ENCODE results near the gene PLD5. TPM values are rescaled to one million over a fixed set of nuclear protein-coding genes. Genes with fewer than 3 reads are reported as not detected.
A peak's percentile ranks its signal among the peaks of the same experiment; 100 is the strongest.

Gene PLD5
- total RNA-seq (ENCODE audit: unreplicated experiment) = 0.96 TPM
- long read RNA-seq, partial matches to known transcripts = 0 of 1 reads
- long read RNA-seq, other reads (novel, unspliced or antisense) = 1 of 1 reads

- peak within 1 kb of the TSS; percentile 85 for H3K4me3 Mint-ChIP-seq (ENCODE audit: unreplicated experiment)
- peaks cover 6% of the 10 kb centered on the region for H3K4me1 Mint-ChIP-seq (ENCODE audit: low read depth, unreplicated experiment)
- peak within 1 kb of the TSS; percentile 5 for H3K27ac Mint-ChIP-seq (ENCODE audit: unreplicated experiment)
- TF ChIP-seq CTCF (IDR thresholded peaks at IDR 0.05; ENCODE audit: partially characterized antibody, unreplicated experiment) = no peak
- H3K36me3 Mint-ChIP-seq (ENCODE audit: unreplicated experiment) = no peaks in the 10 kb centered on the region
- peaks cover 4% of the 10 kb centered on the region for H3K9me3 Mint-ChIP-seq (ENCODE audit: unreplicated experiment)
- H3K27me3 Mint-ChIP-seq (ENCODE audit: unreplicated experiment) = peaks cover 9% of the 10 kb centered on the region
- DNase-seq = peak; percentile 60
These were observed at the start of gene PLD5 for GRCh38 chr1:242524571-242525359. Gene PLD5 (minus strand): TSS chr1:242524697.

GRCh38 chr1:242569867-242570266, 45.4 kb upstream of the PLD5 start:
- TF ChIP-seq CTCF (IDR thresholded peaks at IDR 0.05; ENCODE audit: partially characterized antibody, unreplicated experiment) = no peak
- H3K9me3 Mint-ChIP-seq (ENCODE audit: unreplicated experiment) = peaks cover 1% of the 10 kb centered on the region
- no peak for DNase-seq
- H3K4me1 Mint-ChIP-seq (ENCODE audit: low read depth, unreplicated experiment) = peaks cover 13% of the 10 kb centered on the region
- H3K4me3 Mint-ChIP-seq (ENCODE audit: unreplicated experiment) = no peak overlapping the region
- no peaks in the 10 kb centered on the region for H3K27me3 Mint-ChIP-seq (ENCODE audit: unreplicated experiment)
- no peaks in the 10 kb centered on the region for H3K36me3 Mint-ChIP-seq (ENCODE audit: unreplicated experiment)
- peak overlapping the region; percentile 64 for H3K27ac Mint-ChIP-seq (ENCODE audit: unreplicated experiment)

GRCh38 chr1:242568666-242569065, 44.2 kb upstream of the PLD5 start:
- TF ChIP-seq CTCF (IDR thresholded peaks at IDR 0.05; ENCODE audit: partially characterized antibody, unreplicated experiment) = no peak
- Mint-ChIP-seq H3K27me3 (ENCODE audit: unreplicated experiment) (no peaks in the 10 kb centered on the region), H3K36me3 (ENCODE audit: unreplicated experiment) (no peaks in the 10 kb centered on the region), H3K4me1 (ENCODE audit: low read depth, unreplicated experiment) (peaks cover 13% of the 10 kb centered on the region), H3K4me3 (ENCODE audit: unreplicated experiment) (no peak overlapping the region), H3K27ac (ENCODE audit: unreplicated experiment) (no peak overlapping the region), H3K9me3 (ENCODE audit: unreplicated experiment) (peaks cover 1% of the 10 kb centered on the region)
- no peak for DNase-seq

- no peak for TF ChIP-seq CTCF (IDR thresholded peaks at IDR 0.05; ENCODE audit: partially characterized antibody, unreplicated experiment)
- no peak for DNase-seq
- H3K27me3 Mint-ChIP-seq (ENCODE audit: unreplicated experiment) = no peaks in the 10 kb centered on the region
- peaks cover 1% of the 10 kb centered on the region for H3K9me3 Mint-ChIP-seq (ENCODE audit: unreplicated experiment)
- no peak overlapping the region for H3K27ac Mint-ChIP-seq (ENCODE audit: unreplicated experiment)
- peaks cover 13% of the 10 kb centered on the region for H3K4me1 Mint-ChIP-seq (ENCODE audit: low read depth, unreplicated experiment)
- H3K4me3 Mint-ChIP-seq (ENCODE audit: unreplicated experiment) = no peak overlapping the region
- H3K36me3 Mint-ChIP-seq (ENCODE audit: unreplicated experiment) = no peaks in the 10 kb centered on the region
These were observed 43.1 kb upstream of the PLD5 start for GRCh38 chr1:242567596-242567995.

GRCh38 chr1:242556759-242557158, 32.3 kb upstream of the PLD5 start:
- Mint-ChIP-seq H3K27me3 (ENCODE audit: unreplicated experiment) (no peaks in the 10 kb centered on the region), H3K36me3 (ENCODE audit: unreplicated experiment) (no peaks in the 10 kb centered on the region), H3K27ac (ENCODE audit: unreplicated experiment) (no peak overlapping the region), H3K4me1 (ENCODE audit: low read depth, unreplicated experiment) (no peaks in the 10 kb centered on the region), H3K4me3 (ENCODE audit: unreplicated experiment) (no peak overlapping the region), H3K9me3 (ENCODE audit: unreplicated experiment) (no peaks in the 10 kb centered on the region)
- no peak for TF ChIP-seq CTCF (IDR thresholded peaks at IDR 0.05; ENCODE audit: partially characterized antibody, unreplicated experiment)
- DNase-seq = no peak

Data from glutamatergic neuron (in vitro differentiated cells).